Tibial nerve (tissue), 4 donors: ENCODE data around the gene ISM1.

Experiments used
- EP300 ChIP-seq, 2 donors: sonication (generic); formaldehyde crosslinking; IDR thresholded peaks; one replicate each; pipeline ENCODE4 v1.6.1; 2017; ENCODE audit warnings: antibody characterized with exemption in 2 of 2, mild to moderate bottlenecking in 1 of 2
- POLR2A ChIP-seq, 2 donors: fragments of 450-650 bp; IDR thresholded peaks; one replicate each; pipeline ENCODE4 v1.6.1; 2017; ENCODE audit warnings: antibody characterized with exemption in 2 of 2, mild to moderate bottlenecking in 2 of 2, moderate library complexity in 2 of 2
- TF ChIP-seq, protein P1 (sequence below), 5 experiments: fragments of 200-600 bp in 3 of 5; fragments of 450-650 bp in 2 of 5; sonication (generic) in 3 of 5; IDR thresholded peaks; one replicate each; pipeline ENCODE4 v1.5.1; 2016 to 2019; ENCODE audit warnings: antibody characterized with exemption in 5 of 5, mild to moderate bottlenecking in 3 of 5, moderate library complexity in 2 of 5

DNA sequence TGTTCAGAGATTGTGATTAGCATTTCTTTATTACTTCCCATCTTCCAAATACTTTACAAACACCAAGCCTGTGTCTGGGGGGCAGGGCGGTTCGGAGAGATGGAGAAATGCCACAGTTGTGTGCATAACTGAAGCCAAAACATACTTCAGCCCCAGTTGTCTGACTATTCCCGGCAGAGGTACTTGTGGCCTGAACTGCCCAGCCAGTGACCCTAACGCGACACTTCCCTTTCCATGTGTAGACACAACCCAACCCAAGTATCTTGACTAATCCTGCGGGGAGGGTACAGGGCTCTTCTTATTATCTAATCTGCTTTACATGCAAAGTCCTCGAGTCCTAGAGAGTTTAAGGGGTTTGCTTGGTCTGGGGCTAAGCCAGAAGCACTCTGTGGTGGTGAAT lies 46.2 kb downstream of the ISM1 start:
- TF ChIP-seq, protein P1, sequence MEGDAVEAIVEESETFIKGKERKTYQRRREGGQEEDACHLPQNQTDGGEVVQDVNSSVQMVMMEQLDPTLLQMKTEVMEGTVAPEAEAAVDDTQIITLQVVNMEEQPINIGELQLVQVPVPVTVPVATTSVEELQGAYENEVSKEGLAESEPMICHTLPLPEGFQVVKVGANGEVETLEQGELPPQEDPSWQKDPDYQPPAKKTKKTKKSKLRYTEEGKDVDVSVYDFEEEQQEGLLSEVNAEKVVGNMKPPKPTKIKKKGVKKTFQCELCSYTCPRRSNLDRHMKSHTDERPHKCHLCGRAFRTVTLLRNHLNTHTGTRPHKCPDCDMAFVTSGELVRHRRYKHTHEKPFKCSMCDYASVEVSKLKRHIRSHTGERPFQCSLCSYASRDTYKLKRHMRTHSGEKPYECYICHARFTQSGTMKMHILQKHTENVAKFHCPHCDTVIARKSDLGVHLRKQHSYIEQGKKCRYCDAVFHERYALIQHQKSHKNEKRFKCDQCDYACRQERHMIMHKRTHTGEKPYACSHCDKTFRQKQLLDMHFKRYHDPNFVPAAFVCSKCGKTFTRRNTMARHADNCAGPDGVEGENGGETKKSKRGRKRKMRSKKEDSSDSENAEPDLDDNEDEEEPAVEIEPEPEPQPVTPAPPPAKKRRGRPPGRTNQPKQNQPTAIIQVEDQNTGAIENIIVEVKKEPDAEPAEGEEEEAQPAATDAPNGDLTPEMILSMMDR (IDR thresholded peaks at IDR 0.05) = no peak
- no peak for TF ChIP-seq EP300 (IDR thresholded peaks at IDR 0.05)
- no peak for TF ChIP-seq POLR2A (IDR thresholded peaks at IDR 0.05)
